ENCODE data around the gene PLCG1.

PLCG1 gene

GRCh38 chr20:41148942-41149341 lies 11.6 kb downstream of the PLCG1 start:
- DNase-seq (ENCODE audit: low spot score) = no peak
- in situ Hi-C loops (cut with MboI; ENCODE audit: low sequenced_read_pairs, unreplicated experiment) = no loop called here
- no peak for TF ChIP-seq CTCF (IDR thresholded peaks at IDR 0.05; ENCODE audit: borderline replicate concordance, control extremely low read depth, extremely low read depth, insufficient read depth, missing control alignments)

GRCh38 chr20:41150664-41151063 lies 13.3 kb downstream of the PLCG1 start:
- in situ Hi-C loops (cut with MboI; ENCODE audit: low sequenced_read_pairs, unreplicated experiment) = no loop called here
- DNase-seq (ENCODE audit: low spot score) = no peak
- TF ChIP-seq CTCF (IDR thresholded peaks at IDR 0.05; ENCODE audit: borderline replicate concordance, control extremely low read depth, extremely low read depth, insufficient read depth, missing control alignments) = no peak

GRCh38 chr20:41151134-41151869 lies 14.0 kb downstream of the PLCG1 start:
- no peak for TF ChIP-seq CTCF (IDR thresholded peaks at IDR 0.05; ENCODE audit: borderline replicate concordance, control extremely low read depth, extremely low read depth, insufficient read depth, missing control alignments)
- in situ Hi-C loops (cut with MboI; ENCODE audit: low sequenced_read_pairs, unreplicated experiment) = no loop called here
- no peak for DNase-seq (ENCODE audit: low spot score)

GRCh38 chr20:41152108-41152757 lies 14.9 kb downstream of the PLCG1 start:
- no peak for TF ChIP-seq CTCF (IDR thresholded peaks at IDR 0.05; ENCODE audit: borderline replicate concordance, control extremely low read depth, extremely low read depth, insufficient read depth, missing control alignments)
- DNase-seq (ENCODE audit: low spot score) = no peak
- in situ Hi-C loops (cut with MboI; ENCODE audit: low sequenced_read_pairs, unreplicated experiment) = no loop called here

GRCh38 chr20:41154436-41155176 lies 17.3 kb downstream of the PLCG1 start:
- no peak for DNase-seq (ENCODE audit: low spot score)
- in situ Hi-C loops (cut with MboI; ENCODE audit: low sequenced_read_pairs, unreplicated experiment) = no loop called here
- TF ChIP-seq CTCF (IDR thresholded peaks at IDR 0.05; ENCODE audit: borderline replicate concordance, control extremely low read depth, extremely low read depth, insufficient read depth, missing control alignments) = no peak

- DNase-seq (ENCODE audit: low spot score) = no peak
- in situ Hi-C loops (cut with MboI; ENCODE audit: low sequenced_read_pairs, unreplicated experiment) = no loop called here
- no peak for TF ChIP-seq CTCF (IDR thresholded peaks at IDR 0.05; ENCODE audit: borderline replicate concordance, control extremely low read depth, extremely low read depth, insufficient read depth, missing control alignments)
These were observed 17.9 kb downstream of the PLCG1 start for GRCh38 chr20:41155261-41155660.
